Stimulated activated CD4-positive, alpha-beta T cell treated with anti-CD3 and anti-CD28 coated beads, TNF-alpha, amount 100 ng/mL, for 1 hour (primary cell): Measurements from ENCODE around the gene SHC1.

ENCODE experiments used
- DNase-seq, 3 donors: peaks; one replicate each; pipeline ENCODE4 v3.0.0-alpha.2; 2020; ENCODE audit warnings: low read depth in 3 of 3, low spot score in 1 of 3

The SHC1 gene

DNA sequence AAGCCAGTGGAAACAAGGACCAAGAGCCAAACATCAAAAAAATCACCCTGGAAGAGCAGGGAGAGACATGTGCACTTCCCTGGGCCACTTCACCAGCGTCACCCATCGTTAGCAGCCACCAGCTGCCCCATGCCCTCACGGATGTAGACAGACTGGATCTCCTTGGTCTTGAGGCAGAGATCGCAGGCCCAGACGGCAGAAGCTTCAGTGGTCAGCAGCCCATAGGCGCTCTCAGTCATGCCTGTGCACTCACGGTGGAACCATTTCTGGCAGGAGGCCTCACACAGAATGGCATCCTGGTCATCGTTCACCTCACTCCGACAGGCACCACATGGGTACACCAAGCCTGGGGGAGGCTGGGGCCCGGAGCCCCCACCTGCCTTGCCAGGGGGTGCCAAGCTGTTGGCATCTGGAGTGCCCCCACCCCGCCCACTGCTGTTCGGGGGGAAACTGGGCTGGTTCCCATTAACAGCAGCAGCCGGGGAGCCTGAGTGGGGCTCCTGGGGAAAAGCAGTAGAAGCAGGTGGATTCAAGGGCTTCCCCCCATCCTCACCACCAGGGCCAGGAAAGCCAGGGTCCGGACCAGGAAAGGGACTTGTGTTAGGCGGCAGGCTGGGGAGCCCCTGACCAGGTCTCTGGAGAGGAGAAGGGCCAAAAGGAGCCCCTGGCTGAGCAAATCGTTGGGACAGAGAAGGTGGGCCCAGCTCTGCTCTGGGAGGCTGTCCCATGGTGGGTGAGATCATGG, 11.7 kb downstream of the SHC1 start:
- no peak for DNase-seq

DNA sequence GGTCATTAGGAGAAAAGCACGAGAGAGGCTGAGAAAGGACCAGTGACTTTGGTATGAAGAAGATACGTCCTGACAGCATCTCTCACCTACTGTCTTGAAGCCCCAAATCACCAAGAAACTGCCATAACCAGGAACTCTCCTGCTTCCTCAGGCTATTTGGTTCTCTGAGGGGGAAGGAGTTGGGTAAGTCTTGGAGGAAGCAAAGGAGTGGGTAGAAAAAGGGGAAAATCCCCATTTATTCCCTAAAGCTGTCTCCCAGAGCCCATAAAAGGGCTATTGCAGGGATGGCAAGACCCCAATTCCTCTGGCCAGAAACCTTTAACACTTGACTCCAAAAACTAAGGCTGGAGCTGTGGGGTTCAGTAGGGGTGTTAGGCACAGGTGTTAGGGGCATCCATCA, 12.5 kb downstream of the SHC1 start:
- DNase-seq: no peak

DNA sequence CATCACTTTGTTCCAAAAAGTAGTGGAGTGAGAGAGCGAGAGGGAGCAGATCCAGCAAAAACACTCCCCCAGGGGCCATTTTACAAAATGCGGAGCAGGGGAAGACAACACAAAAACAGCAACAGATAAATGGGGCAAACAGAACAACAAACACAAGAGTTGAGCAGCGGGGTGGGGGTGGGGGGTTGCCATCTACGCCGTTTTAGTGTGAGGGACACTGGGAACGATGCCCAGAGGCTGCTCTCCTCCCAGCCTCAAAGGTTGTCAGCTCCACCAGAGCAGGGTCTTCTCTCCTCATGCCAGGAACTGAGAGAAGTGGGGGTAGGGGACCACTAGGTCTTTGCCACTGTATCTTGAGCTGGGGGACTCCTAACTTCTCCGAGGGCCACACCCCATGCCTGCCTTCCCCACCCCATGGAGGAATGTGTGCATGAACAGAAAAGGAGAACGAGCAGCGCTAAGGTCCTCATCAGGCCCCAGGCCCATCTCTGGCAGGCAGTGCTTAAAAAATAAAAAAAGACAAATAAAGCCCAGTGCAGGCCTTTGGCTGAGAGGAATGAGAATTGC, 13.4 kb downstream of the SHC1 start:
- DNase-seq: no peak

DNA sequence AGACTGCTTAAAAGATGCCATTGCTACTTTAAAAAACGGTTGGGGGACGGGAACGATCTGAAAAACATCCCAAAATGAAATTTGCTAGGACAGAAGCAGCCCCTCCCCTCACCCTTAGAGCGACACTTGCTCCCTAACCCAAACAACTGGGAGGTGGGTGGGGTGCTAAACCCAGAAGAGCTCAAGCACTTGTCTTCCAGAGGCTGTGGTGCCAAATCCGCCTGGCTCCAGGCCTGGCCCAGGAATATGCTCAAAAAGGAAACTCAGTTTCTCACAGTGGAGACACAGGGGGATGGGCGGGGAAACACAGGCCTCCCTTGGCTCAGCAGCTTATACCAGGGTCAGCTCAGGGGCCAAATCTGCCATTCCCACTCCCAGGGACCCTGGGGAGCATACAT, 14.0 kb downstream of the SHC1 start:
- DNase-seq: no peak

DNA sequence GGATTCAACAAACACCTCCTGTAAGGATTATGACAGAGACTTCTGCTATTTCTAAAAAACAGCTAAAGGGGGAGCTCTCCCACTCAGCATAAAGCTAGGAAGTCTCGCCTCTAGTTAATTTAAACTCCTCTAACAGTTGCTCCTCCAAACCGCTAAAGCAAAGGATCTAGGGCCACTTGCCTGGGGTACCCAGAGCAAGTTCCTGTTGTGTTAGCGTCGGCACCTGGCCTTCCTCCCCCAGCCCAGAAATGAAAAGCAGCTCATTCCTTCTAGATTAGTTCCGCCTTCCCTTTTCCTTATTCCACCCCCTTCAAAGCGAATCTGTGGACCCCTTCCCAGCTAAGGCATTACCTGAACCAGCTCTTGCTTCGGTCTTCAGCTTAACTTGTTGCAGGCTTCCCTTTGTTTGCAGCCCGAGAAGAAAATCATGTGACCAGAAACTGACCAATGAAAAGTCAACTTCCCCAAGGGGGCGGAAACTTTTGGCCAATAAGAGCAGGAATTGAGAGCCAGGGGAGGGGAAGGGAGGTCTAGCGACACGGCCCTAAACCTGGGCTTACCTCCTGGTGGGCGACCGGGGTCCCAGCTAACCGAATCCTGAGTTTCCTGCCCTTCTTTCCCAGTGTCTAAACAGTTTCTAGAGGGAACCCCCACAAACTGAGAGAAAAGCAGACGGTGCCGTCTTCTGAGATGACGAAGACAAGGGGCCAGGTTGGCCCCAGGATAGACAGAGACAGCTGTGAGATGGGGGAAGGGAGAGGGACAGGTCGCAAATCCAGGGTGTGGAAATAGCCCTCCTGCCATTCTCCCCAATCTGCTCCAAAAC, 14.6 kb downstream of the SHC1 start, which contains the start of gene PBXIP1:
PBXIP1 (minus strand) TSS at position 382 of the 826 bp plus-strand sequence. CDS start 2,378 bp downstream, outside the sequence.
- peak in 2 of 3 donors; percentile 57 to 63 for DNase-seq

DNA sequence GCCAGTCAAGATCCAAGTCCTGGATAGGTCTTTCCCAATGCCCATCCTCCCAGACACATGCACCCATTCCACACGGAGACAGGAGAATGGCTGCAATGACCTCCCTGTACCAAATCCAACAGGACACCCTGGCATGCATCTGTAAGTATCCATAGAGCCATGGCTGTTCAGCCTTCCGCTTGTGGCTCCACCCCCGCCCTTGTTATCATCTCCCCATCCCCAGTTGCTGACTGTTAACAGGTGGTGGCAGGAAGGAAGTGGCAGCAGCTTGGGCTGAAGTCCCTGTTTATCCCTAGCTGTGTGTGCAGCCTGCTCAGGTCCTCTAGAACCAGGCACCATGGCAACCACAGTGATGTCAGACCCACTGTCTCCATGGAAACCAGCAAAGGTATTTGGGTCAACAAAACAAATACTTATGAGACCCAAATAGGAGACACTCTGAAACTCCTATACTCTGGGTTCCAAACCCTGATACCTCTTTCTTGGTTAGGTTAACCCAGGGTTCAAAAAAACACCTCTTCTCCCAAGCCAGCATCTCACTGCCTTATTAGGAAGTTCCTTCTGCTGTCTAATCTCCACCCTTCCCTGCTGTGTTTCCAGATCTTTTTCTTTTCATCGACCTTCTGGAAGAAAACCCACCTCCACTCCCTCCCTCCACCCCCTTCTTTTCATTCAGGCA, 15.4 kb downstream of the SHC1 start:
- DNase-seq: peak in 2 of 3 donors; percentile 71 to 87

DNA sequence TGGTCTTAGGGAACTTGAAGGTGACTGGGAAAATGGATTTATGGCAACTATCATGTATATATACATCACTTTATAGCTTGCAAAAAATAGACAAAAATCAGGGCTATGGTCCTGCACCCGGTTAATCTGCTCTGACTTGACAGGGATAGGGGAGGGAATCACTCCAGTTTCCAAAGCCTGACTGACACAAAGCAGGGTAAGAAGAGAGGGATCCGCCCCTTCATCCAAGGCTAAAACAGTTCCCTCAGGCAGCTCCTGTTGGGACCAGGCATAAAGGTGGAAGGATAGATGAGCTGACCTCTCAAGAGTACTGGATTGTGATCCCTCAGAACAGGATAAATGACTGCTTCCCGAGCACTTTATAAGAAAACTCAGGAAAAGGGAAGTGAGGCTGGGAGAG, 16.0 kb downstream of the SHC1 start:
- DNase-seq: no peak

DNA sequence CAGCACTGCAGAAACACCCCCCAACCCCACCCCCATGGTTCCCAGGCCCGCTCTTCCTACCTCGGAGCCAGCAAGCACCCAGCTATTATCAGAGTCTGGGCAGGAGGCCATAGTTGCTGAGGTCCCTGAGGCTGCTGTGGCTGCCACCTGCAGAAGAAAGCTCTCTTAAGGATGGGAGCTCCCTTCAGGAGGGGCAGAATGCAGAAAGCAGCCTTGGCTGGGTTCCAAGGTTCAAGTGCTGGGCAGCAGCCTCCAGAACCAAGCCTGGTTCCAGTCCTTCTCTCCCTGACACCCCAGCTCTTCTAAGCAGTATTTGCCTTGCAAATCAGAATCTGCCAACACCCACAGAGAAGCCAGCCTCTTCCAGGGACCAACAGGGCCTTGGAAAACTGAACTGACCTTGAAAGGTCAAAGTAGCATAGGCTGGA, 16.9 kb downstream of the SHC1 start:
- no peak for DNase-seq

DNA sequence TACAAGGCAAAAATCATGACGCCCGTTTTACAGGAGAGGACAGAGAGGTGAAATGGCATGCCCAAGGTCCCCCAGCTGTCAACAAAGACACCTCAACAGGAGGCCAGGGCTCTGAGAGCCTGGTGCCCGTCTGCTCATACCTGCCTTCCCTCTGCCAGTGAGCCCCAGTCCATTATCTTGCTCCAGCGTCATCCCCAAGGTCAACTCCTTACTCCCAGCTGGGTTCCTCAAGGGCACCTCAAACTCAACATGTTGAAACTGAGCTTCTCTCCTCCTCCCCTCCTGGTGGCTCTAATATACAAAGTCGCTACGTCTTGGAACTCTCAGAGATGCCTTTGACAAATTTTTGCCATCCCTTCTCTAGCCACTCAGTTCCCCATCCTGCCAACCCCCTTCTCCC, 17.9 kb downstream of the SHC1 start:
- no peak for DNase-seq

DNA sequence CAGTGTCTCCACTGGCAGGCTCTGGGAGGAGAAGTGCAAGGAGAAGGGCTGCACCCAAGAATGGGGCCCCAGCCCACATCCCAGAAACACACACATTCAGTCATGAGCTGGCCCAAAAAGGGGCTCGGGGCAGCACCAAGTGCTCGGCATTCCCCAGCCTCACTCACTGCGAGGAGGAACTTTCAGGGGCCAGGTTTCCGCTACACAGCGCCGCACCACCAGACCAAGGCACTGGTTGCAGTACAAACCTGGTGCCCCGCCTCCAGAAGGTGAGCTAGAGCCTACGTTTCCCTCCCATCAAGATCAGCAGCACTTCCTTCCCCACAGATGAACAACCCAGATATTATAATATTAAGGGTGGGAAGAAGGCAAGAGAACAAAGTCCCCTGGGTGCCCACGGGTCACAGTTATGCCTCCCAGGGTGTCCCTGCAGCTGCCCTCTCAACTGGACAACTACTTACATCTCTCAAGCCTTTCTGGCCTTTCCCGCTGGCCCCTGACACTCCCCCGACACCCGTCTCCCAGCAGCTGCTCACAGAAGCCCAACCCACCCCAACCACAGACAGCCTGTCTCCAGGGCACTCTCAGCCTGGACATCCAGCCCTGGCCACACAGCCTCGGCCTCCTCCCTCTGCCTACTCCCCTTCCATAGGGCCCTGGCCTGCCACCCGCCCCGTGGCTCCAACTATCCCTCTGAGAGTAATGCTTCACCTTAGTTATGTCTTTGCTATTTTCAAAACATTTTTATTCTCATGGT, 18.5 kb downstream of the SHC1 start:
- peak in 1 of 3 donors; percentile 51 for DNase-seq

DNA sequence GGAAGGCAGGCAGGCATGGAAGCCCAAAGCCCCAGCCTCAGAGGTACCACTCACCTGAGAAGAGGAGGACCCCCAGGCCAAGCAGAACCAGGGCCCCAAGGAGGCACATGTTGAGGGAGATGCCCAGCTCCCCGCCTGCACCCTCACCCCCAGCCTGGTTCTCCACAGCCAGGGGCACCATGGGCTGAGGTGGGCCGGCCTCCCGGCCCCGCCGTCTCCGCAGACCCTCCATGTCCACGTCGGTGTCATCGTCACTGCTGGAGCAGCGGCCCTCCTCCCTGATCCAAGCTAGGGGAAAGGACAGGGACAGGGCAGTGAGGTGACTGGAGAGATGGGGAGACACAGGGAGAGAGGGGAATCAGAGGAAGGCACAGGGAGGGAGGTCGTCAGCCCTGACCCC, 22.5 kb downstream of the SHC1 start:
- DNase-seq: no peak

DNA sequence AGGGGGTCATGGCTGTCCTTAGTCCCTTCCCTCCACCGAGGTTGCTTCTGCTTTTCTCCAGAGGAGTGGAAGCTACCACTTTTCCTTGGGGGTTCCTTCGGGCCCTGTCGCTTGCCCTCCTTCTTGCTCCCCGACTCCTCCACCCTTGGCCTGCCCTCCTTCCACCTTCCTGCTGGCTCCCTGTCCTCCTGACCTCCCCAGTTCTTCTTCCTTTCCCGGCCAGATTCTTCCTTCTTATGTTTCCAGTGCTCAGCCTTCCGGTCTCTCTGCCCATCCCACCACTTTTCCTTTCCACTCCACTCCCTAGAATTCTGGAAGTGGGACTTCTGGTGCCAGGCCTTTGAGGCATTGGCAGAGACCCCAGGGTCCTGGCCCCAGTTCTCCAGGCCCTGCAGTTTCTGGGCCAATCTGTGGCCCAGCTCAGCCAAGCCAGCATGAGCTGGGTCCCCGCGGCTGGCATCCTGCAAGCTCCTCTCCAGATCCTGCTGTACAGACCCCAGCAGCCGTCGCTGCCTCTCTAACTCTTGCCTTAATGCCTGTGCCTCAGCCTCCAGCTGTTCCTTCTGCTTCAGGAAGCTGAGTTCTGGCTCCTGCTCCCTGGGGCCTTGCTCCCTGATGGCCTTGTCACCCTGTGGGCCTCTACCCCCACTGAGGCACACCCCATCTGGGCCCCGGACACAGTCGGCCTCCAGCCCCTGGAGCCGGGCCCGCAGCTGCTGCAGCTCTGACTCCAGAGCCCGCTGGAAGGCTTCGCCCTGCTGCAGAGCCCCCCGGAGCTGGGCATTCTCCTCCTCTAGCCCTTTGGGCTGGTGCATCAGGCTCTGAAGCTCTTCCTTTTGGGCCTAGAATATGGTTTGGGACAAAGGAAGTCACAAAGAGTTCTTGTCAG, 24.3 kb downstream of the SHC1 start:
- DNase-seq: no peak

DNA sequence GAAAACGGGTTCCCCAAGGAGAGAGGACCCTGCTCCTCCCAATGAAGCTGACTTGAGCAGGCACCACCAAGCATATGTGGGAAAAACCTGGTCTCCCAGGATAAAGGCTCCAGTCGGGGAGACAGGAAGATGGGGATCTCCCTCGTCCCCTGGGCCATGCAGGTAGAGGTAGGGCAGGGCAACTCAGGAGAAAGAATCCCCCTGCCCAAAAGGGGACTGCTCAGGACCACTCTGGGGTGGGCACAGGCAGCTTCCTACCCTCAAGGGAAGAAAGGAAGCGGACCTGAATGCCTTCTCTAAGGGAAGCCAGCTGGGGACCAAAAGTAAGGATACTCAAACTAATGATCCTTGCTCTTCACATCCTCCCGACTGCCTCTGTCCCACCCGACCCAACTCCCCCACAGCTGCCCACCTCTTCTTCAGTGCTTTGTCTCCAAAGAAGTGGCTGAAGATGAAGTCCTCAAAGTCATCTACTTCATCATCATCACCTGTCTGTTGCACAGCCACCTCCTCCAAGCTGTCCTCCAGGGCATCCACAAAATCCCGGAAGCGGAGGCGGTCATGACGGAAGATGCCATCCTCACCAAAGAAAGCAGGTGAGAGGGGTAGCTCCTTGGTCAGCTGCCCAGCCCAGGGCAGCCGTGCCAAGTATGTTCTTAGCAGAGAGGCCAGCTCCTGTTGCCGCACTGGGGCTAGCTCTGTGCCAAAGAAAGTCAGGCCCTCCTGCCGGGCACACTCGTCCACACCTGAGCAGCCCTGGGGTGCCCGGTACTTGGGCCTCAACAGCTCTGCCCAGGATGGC, 25.2 kb downstream of the SHC1 start:
- DNase-seq: no peak

DNA sequence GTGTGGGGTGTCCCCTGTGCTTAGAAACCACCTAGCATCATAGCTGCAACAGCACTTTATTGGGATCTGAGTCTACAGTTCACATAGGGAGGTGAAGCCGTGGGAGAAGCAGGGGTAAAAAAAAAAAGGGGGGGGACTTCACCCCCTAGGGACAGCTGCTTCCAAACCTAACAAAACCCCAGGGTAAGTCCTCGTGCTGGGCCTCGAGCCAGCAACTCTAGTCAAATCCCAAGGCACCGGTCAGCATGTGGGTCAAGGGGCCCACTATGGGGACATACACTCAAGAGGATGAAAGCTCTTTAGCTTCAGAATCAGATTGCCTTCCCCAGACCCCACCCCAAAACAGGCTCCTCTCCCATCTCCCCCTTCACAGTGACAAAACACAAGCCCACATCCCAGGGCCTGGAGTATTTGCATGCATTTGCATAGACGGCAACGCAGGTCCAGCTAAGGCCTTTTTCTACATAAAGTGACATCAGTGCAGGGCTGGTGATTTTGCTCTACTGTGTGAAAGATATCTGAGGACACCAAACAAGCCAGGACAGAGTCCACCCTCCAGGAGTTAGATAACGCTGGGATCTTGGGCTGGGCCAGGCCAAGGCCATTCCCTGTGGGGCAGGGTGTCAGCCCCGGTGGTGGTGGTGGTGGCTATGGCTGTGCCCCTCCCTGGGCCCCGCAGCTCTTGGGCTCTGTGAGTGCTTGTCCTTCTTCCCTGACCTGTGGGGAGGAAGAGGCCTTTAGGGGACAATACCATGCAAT, 26.0 kb downstream of the SHC1 start:
- no peak for DNase-seq

DNA sequence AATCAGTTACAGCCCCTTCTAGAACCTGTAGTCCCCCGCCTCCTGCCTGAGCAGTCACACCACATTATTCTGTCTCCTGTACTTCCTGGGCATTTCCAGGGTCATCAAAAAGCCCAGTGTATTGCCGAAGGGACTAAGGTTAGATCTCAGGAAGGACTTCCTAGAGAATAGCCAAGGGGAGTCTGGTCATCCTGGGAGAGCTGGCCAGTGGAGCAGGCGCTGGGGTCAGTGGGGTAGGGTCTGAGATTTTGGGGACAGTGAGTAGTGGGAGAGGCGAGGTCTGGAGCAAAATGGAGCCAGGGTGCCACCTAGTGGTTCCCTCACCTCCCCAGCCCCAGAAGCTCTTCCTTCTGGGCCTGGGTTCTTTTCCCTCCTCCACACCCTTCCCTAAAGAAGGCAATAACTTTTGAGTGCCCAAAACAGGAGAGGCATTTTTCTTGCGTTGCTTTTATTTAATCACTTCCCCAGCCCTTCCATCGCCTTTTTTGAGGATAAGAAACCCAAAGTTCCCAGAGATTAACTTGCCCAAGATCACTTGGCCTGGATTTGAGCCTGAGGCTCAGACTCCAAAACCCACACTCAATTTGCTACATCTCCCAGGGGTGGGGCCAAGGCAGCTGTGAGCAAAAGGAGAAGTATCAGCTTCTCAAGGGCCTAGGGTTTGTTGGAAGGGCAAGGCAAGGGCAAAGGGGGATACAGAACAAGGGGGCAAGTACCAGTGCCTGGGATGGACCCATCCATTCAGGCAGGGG, 26.7 kb downstream of the SHC1 start:
- no peak for DNase-seq

DNA sequence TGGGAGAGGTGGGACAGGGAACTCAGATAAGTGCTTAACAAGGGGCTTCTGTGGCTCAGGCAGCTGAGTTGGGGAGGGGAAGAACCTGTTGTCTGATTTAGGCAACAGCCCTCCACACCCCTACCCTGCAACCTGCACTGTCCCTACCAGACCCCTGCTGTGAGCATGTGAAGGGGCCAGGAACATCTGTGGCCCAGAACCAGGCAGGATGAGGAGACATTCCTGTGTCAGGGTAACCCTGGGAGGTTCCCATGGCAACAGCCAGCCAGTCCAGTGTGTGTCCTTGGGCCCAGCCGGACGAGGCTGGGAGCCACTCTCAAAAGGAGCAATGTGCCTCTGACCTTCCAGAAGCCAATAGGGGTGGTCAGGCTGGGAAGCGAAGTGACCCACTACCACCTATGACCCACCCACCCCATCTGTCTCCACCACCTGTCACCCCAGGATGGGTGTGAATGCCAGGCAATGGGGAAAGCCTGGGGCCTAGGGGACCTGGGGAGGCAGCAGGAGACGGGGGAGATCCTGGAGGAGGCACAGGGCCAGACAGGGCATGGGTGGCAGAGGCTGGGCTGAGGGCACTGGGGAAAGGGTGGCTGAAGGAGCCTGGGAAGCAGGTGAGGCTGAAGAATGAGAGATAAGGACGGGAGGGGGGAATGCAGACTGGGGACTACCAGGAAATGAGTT, 29.1 kb downstream of the SHC1 start:
- no peak for DNase-seq

DNA sequence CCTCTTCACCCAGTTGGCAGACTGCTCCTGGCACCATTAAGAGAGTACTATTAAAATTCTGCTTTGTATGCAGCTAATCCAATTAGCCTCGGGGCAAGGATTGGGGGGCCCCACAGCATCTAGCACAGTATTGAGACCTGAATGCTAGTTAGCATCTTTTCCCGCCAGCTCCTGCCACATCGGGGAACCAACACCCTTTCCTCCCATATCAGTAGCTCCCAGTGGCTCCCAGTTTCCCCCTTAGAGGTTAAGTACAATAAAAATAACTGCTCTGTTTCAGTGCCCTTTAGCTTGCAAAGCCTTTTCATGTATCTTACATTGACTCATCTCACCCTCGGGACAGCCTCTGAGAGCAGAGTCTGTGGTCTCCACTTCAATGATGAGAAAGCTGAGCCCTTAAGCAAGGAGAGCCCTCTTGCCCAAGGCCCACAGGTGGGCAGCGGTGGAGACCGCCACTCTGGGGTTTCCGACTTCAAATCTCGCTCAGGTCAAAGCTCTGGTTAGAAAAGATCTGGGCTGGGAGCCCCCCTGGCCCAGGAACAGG, 29.8 kb downstream of the SHC1 start:
- DNase-seq: no peak
